ENCODE data around the gene ARPC5L.
"Not testable (repeated sequence)": the region's sequence is repeated elsewhere in the genome, so short reads cannot be mapped to it uniquely, and the experiment has no call there.

The ARPC5L gene
- total RNA-seq: 78.5 to 90.8 reads per million in 2 donors

- DNase-seq: peak; percentile 92
Observed at GRCh38 chr9:124861342-124862229, at the start of gene ARPC5L, which contains the start of gene RPL35. TSS of gene ARPC5L (plus strand) at chr9:124862130. CDS start at chr9:124869291, 7,161 bp downstream. TSS of gene RPL35 (minus strand) at chr9:124861957. CDS start at chr9:124861912, 45 bp downstream.

- DNase-seq: no peak
Observed at GRCh38 chr9:124812441-124812876, 49.5 kb upstream of the ARPC5L start.

- no peak for DNase-seq
Observed at GRCh38 chr9:124813041-124813440, 48.9 kb upstream of the ARPC5L start.

GRCh38 chr9:124813501-124814163, 48.3 kb upstream of the ARPC5L start:
- no peak for DNase-seq

GRCh38 chr9:124814164-124814535, 47.8 kb upstream of the ARPC5L start:
- no peak for DNase-seq

GRCh38 chr9:124815601-124816000, 46.3 kb upstream of the ARPC5L start:
- no peak for DNase-seq

- no peak for DNase-seq
Observed at GRCh38 chr9:124818431-124819281, 43.3 kb upstream of the ARPC5L start.

GRCh38 chr9:124820698-124821623, 41.0 kb upstream of the ARPC5L start:
- no peak for DNase-seq

- no peak for DNase-seq
Observed at GRCh38 chr9:124828489-124829333, 33.2 kb upstream of the ARPC5L start.

GRCh38 chr9:124829334-124829669, 32.6 kb upstream of the ARPC5L start:
- DNase-seq: no peak

GRCh38 chr9:124830593-124830992, 31.3 kb upstream of the ARPC5L start:
- DNase-seq: no peak

- DNase-seq: no peak
Observed at GRCh38 chr9:124831642-124832364, 30.1 kb upstream of the ARPC5L start.

- no peak for DNase-seq
Observed at GRCh38 chr9:124834591-124834990, 27.3 kb upstream of the ARPC5L start.

- no peak for DNase-seq
Observed at GRCh38 chr9:124835026-124835557, 26.8 kb upstream of the ARPC5L start.

GRCh38 chr9:124838132-124838531, 23.8 kb upstream of the ARPC5L start:
- not testable (repeated sequence) for DNase-seq

GRCh38 chr9:124838567-124839275, 23.2 kb upstream of the ARPC5L start:
- DNase-seq: not testable (repeated sequence)

GRCh38 chr9:124839612-124840299, 22.2 kb upstream of the ARPC5L start:
- DNase-seq: no peak

GRCh38 chr9:124840300-124840833, 21.6 kb upstream of the ARPC5L start:
- DNase-seq: no peak
